GM23248 (cell line): ENCODE results near the gene RARS2. TPM values are rescaled to one million over a fixed set of nuclear protein-coding genes. Genes with fewer than 3 reads are reported as not detected.

Experiments used
- DNase-seq: peaks from one replicate; pipeline ENCODE4 v3.0.0-alpha.2; 2015
- H2AFZ ChIP-seq: fragments of 200-600 bp; sonication (generic); 2 replicates; pipeline ENCODE4 v1.6.1; 2016; ENCODE audit warnings: antibody characterized with exemption
- H3F3A ChIP-seq: fragments of 200-600 bp; sonication (generic); 2 replicates; pipeline ENCODE4 v1.6.1; 2016; ENCODE audit warnings: mild to moderate bottlenecking, antibody characterized with exemption, mixed run types; ENCODE audit not compliant: insufficient read depth
- H3K27ac ChIP-seq: fragments of 200-600 bp; sonication (generic); 2 replicates; pipeline ENCODE4 v1.5.1; 2016; ENCODE audit warnings: mild to moderate bottlenecking
- H3K27me3 ChIP-seq: fragments of 200-600 bp; sonication (generic); replicated peaks from 2 replicates; pipeline ENCODE4 v1.6.1; 2016; ENCODE audit warnings: mild to moderate bottlenecking; ENCODE audit not compliant: insufficient read depth
- H3K36me3 ChIP-seq: fragments of 200-600 bp; sonication (generic); 2 replicates; pipeline ENCODE4 v1.6.1; 2016; ENCODE audit warnings: low read depth, mild to moderate bottlenecking
- H3K4me1 ChIP-seq: fragments of 200-600 bp; sonication (generic); 2 replicates; pipeline ENCODE4 v1.6.1; 2016; ENCODE audit warnings: mild to moderate bottlenecking; ENCODE audit not compliant: insufficient read depth
- H3K4me2 ChIP-seq: fragments of 200-600 bp; sonication (generic); one replicate; pipeline ENCODE4 v1.6.1; 2016; ENCODE audit warnings: mild to moderate bottlenecking; ENCODE audit not compliant: unreplicated experiment
- H3K4me3 ChIP-seq: fragments of 200-600 bp; sonication (generic); 2 replicates; pipeline ENCODE4 v1.5.1; 2016; ENCODE audit warnings: mild to moderate bottlenecking
- H3K79me2 ChIP-seq: fragments of 200-600 bp; sonication (generic); 2 replicates; pipeline ENCODE4 v1.6.1; 2016; ENCODE audit warnings: mild to moderate bottlenecking; ENCODE audit not compliant: insufficient read depth
- H3K9ac ChIP-seq: fragments of 200-600 bp; sonication (generic); 2 replicates; pipeline ENCODE4 v1.6.1; 2016; ENCODE audit warnings: mild to moderate bottlenecking
- H3K9me2 ChIP-seq: fragments of 200-600 bp; sonication (generic); 2 replicates; pipeline ENCODE4 v1.6.1; 2016; ENCODE audit warnings: mixed run types, mild to moderate bottlenecking, moderate library complexity; ENCODE audit not compliant: insufficient read depth
- H3K9me3 ChIP-seq: fragments of 200-600 bp; sonication (generic); one replicate; pipeline ENCODE4 v1.6.1; 2017; ENCODE audit warnings: low read depth
- H4K20me1 ChIP-seq: fragments of 200-600 bp; sonication (generic); 2 replicates; pipeline ENCODE4 v1.6.0; 2016; ENCODE audit not compliant: insufficient read depth
- EZH2 ChIP-seq: fragments of 200-600 bp; sonication (generic); IDR thresholded peaks from 2 replicates; pipeline ENCODE4 v1.6.1; 2018; ENCODE audit warnings: antibody characterized with exemption, mild to moderate bottlenecking; ENCODE audit not compliant: insufficient read depth, poor library complexity, severe bottlenecking
- EZH2phosphoT487 ChIP-seq: fragments of 200-600 bp; sonication (generic); IDR thresholded peaks from 2 replicates; pipeline ENCODE4 v1.6.1; 2018; ENCODE audit warnings: antibody characterized with exemption, moderate library complexity, mild to moderate bottlenecking, low read depth; ENCODE audit not compliant: insufficient read depth
- WGBS, 2 experiments: methylation state at CpG; one replicate each; pipeline ENCODE4 v1.1.6; 2015 to 2017; ENCODE audit warnings: low lambda C conversion rate in 2 of 2, low coverage in 1 of 2; ENCODE audit errors: missing lambda C conversion rate in 2 of 2; 5-methylcytosine and 5-hydroxymethylcytosine counted together
- in situ Hi-C: fragments of 300-500 bp; cut with MboI; formaldehyde crosslinking; loops from 2 replicates; pipeline ENCODE4 v1.15.0; 2020
- polyA plus RNA-seq: library from polyadenylated mRNA; unstranded; fragments of >200 nt; fragmentation: Nextera tagmentation; extraction: Ambion mirVana; gene quantifications from 2 replicates; pipeline ENCODE4 v1.2.1, GENCODE V29; 2016
- total RNA-seq: library from RNA; depleted of rRNA; stranded (reverse); fragments of >200 nt; shearing (Covaris generic); gene quantifications from 2 replicates; pipeline ENCODE4 v1.2.3, GENCODE V29; 2014

Gene RARS2
- total and polyA plus RNA-seq, 2 experiments from 2014 or later: 38.7 to 77.3 TPM

- H3K4me2 ChIP-seq: no peak overlapping the region
- no peak overlapping the region for H3K9ac ChIP-seq
- H3K79me2 ChIP-seq: peaks cover 28% of the 10 kb centered on the region
- H3K27me3 ChIP-seq: no peaks in the 10 kb centered on the region
- no peaks in the 10 kb centered on the region for H3K4me1 ChIP-seq
- no peak overlapping the region for H2AFZ ChIP-seq
- 96 to 97% methylated on average over 3 of the region's 3 CpGs for WGBS, 2 experiments
- no peaks in the 10 kb centered on the region for H3K9me2 ChIP-seq
- H3K9me3 ChIP-seq: no peaks in the 10 kb centered on the region
- TF ChIP-seq EZH2 (no peak), EZH2phosphoT487 (no peak)
- in situ Hi-C loops: no loop called here
- peaks cover 47% of the 10 kb centered on the region for H3K36me3 ChIP-seq
- DNase-seq: no peak
- H3K27ac ChIP-seq: no peak overlapping the region
- peaks cover 5% of the 10 kb centered on the region; the same call in 1 of the 2 replicates for H3F3A ChIP-seq
- no peaks in the 10 kb centered on the region for H4K20me1 ChIP-seq
- no peak overlapping the region for H3K4me3 ChIP-seq
Observed at GRCh38 chr6:87522686-87523085, 67.1 kb downstream of the RARS2 start.

- no peak for DNase-seq
- WGBS, 2 experiments: 98 to 99% methylated on average over 8 of the region's 8 CpGs
- H3F3A ChIP-seq: peaks cover 5% of the 10 kb centered on the region; the same call in 1 of the 2 replicates
- TF ChIP-seq EZH2: no peak
- no peak for TF ChIP-seq EZH2phosphoT487
- no peaks in the 10 kb centered on the region for H3K4me1 ChIP-seq
- no peak overlapping the region for H2AFZ ChIP-seq
- H3K9me2 ChIP-seq: no peaks in the 10 kb centered on the region
- no peaks in the 10 kb centered on the region for H3K79me2 ChIP-seq
- H3K9me3 ChIP-seq: no peaks in the 10 kb centered on the region
- no peak overlapping the region for H3K4me2 ChIP-seq
- peaks cover 72% of the 10 kb centered on the region for H3K36me3 ChIP-seq
- no peak overlapping the region for H3K9ac ChIP-seq
- no peak overlapping the region for H3K4me3 ChIP-seq
- H3K27me3 ChIP-seq: no peaks in the 10 kb centered on the region
- in situ Hi-C loops: no loop called here
- no peaks in the 10 kb centered on the region for H4K20me1 ChIP-seq
- no peak overlapping the region for H3K27ac ChIP-seq
Observed at GRCh38 chr6:87518453-87518852, 71.3 kb downstream of the RARS2 start.

GRCh38 chr6:87514831-87515230 is 75.0 kb downstream of the RARS2 start:
- H3F3A ChIP-seq: peaks cover 14% of the 10 kb centered on the region; the same call in 1 of the 2 replicates
- no peaks in the 10 kb centered on the region for H3K27me3 ChIP-seq
- H3K9me2 ChIP-seq: no peaks in the 10 kb centered on the region
- H3K4me3 ChIP-seq: no peak overlapping the region
- H3K9me3 ChIP-seq: no peaks in the 10 kb centered on the region
- H3K4me1 ChIP-seq: no peaks in the 10 kb centered on the region
- no peak for DNase-seq
- H2AFZ ChIP-seq: no peak overlapping the region
- TF ChIP-seq EZH2 (no peak), EZH2phosphoT487 (no peak)
- H3K27ac ChIP-seq: no peak overlapping the region
- H3K9ac ChIP-seq: no peak overlapping the region
- no peak overlapping the region for H3K4me2 ChIP-seq
- in situ Hi-C loops: no loop called here
- H4K20me1 ChIP-seq: no peaks in the 10 kb centered on the region
- no peaks in the 10 kb centered on the region for H3K79me2 ChIP-seq
- H3K36me3 ChIP-seq: peaks cover 86% of the 10 kb centered on the region
- WGBS, 2 experiments: 66 to 79% methylated on average over 2 of the region's 2 CpGs

GRCh38 chr6:87504441-87504840 is 85.3 kb downstream of the RARS2 start:
- 27 to 34% methylated on average over 1 of the region's 1 CpG for WGBS, 2 experiments

More at GRCh38 chr6:87504441-87504840, 85.3 kb downstream of the RARS2 start:
- no peaks in the 10 kb centered on the region for H4K20me1 ChIP-seq
- H3K36me3 ChIP-seq: peaks cover 45% of the 10 kb centered on the region; the same call in 1 of the 2 replicates
- H3K4me2 ChIP-seq: no peak overlapping the region
- H2AFZ ChIP-seq: no peak overlapping the region
- no peak for TF ChIP-seq EZH2
- no peak for TF ChIP-seq EZH2phosphoT487
- no peaks in the 10 kb centered on the region for H3K9me3 ChIP-seq
- no peaks in the 10 kb centered on the region for H3K79me2 ChIP-seq
- in situ Hi-C loops: no loop called here
- DNase-seq: no peak
- peaks cover 23% of the 10 kb centered on the region; the same call in 1 of the 2 replicates for H3F3A ChIP-seq
- H3K9ac ChIP-seq: no peak overlapping the region
- H3K27ac ChIP-seq: no peak overlapping the region
- H3K27me3 ChIP-seq: no peaks in the 10 kb centered on the region
- H3K9me2 ChIP-seq: no peaks in the 10 kb centered on the region
- H3K4me3 ChIP-seq: no peak overlapping the region
- H3K4me1 ChIP-seq: no peaks in the 10 kb centered on the region
